NT2/D1 (cell line): ENCODE measurements around the gene EEF1AKMT3.

Experiments used
- SUZ12 ChIP-seq: IDR thresholded peaks from 2 replicates; pipeline ENCODE4 v1.6.1; 2011; ENCODE audit not compliant: insufficient read length, insufficient read depth; ENCODE audit errors: extremely low read depth
- YY1 ChIP-seq: IDR thresholded peaks from 2 replicates; pipeline ENCODE4 v1.6.1; 2011; ENCODE audit not compliant: insufficient read length, insufficient read depth
- ZNF274 ChIP-seq: IDR thresholded peaks from 2 replicates; pipeline ENCODE4 v1.6.1; 2011; ENCODE audit warnings: mild to moderate bottlenecking, low read depth, low read length

DNA sequence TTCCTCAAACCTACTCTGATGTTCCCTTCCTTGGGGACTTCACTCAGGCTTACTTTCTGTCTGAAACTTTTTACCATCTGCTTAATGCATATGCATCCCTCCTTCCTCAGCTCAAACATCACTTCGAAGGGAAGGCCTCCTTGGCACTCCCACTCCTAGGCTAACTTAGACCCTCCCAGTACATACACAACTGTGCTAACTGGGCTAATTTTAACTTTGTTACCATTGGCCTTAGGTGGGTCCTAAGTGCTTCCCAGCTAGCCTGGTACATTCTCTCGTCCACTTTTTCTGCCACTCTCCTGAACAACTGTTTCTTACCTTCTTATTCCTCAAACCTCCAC lies 3.8 kb downstream of the EEF1AKMT3 start:
- TF ChIP-seq ZNF274 (no peak), YY1 (no peak), SUZ12 (no peak)
